ENCODE measurements around the gene MTRF1L. TPM values are rescaled to one million over a fixed set of nuclear protein-coding genes. Genes with fewer than 3 reads are reported as not detected.
A peak's percentile ranks its signal among the peaks of the same experiment; 100 is the strongest.
"Not testable (repeated sequence)": the region's sequence is repeated elsewhere in the genome, so short reads cannot be mapped to it uniquely, and the experiment has no call there.

The MTRF1L gene
- total RNA-seq, 2 experiments from 2014 or later = 16.9 to 20.1 TPM

DNA sequence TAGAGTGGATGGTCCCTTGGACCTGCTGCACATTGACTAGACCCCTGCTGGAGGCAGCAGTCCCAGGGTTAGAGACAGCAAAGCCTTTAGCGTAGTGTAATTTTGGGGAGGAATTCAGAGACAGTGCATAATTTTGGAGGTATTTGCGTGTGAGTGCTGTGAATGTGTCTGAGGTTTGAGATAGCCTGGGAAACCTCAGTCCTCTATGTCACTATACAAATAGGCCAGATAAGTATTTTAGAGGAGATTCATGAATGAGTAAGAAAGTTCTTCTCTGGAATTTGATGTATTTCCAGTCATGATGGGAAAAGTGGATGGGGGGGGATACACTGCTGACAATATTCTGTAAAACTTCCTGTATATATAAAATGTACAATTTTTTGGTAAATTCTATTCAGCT, 25.8 kb upstream of the MTRF1L start:
- Mint-ChIP-seq H3K4me3 (no peak overlapping the region), H3K27me3 (peaks cover 19% of the 10 kb centered on the region), H3K9me3 (no peaks in the 10 kb centered on the region), H3K4me1 (ENCODE audit: low read depth) (peaks cover 5% of the 10 kb centered on the region), H3K27ac (no peak overlapping the region), H3K36me3 (no peaks in the 10 kb centered on the region)
- POLR2A ChIA-PET = no interaction called here
- intact Hi-C loops (cut with micrococcal nuclease) = no loop called here
- DNase-seq = no peak
- CTCF ChIA-PET = no interaction called here

DNA sequence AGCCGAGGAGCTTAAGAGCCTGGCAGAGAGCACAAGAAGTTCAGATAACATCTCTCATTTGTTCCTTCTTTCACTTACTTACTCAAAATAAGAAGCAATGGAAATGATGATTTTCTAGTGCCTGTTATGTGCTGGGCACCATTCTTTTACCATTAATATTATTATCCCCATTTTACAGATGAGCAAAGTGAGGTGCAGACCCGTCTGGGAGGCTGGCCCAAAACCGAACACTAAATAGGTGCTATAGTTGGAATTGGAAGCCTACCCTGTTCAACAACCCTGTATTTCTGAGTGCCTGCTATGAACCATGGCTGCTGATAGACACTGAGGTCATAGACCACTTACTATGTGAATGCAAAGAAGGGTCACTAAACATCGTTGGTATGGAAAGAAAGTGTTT, 25.0 kb upstream of the MTRF1L start:
- no peaks in the 10 kb centered on the region for H3K9me3 Mint-ChIP-seq
- DNase-seq = no peak
- no peak overlapping the region for H3K4me3 Mint-ChIP-seq
- no peak overlapping the region for H3K27ac Mint-ChIP-seq
- intact Hi-C loops (cut with micrococcal nuclease) = no loop called here
- H3K4me1 Mint-ChIP-seq (ENCODE audit: low read depth) = peaks cover 5% of the 10 kb centered on the region
- H3K36me3 Mint-ChIP-seq = no peaks in the 10 kb centered on the region
- CTCF ChIA-PET = interaction anchor here (1.0 kb wide), 1 partner anchor 73 kb away, joined by 4 read pairs; no protein-coding TSS in a partner anchor
- POLR2A ChIA-PET = no interaction called here
- peaks cover 19% of the 10 kb centered on the region for H3K27me3 Mint-ChIP-seq

DNA sequence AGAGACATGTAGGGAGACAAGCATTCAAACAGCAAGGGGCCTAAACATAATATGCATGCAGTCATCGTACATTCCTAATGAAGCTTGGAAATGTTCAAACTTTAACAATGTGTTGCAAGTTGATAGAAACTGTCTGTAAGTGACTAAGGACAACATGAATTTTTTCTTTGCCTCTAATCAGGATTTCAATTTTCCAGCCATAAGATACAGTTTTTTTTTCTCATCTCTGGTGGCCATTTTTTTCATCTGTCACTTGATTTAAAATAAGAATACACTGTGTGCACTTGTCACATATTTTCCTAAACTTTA, 22.2 kb upstream of the MTRF1L start:
- no peak overlapping the region for H3K27ac Mint-ChIP-seq
- H3K36me3 Mint-ChIP-seq = no peaks in the 10 kb centered on the region
- ChIA-PET POLR2A (no interaction called here), CTCF (interaction anchor here (0.5 to 2.2 kb wide), 8 partner anchors 8 to 223 kb away, joined by 3 to 10 read pairs (median 4); no protein-coding TSS in a partner anchor)
- H3K4me1 Mint-ChIP-seq (ENCODE audit: low read depth) = peaks cover 5% of the 10 kb centered on the region
- DNase-seq = no peak
- no peaks in the 10 kb centered on the region for H3K9me3 Mint-ChIP-seq
- intact Hi-C loops (cut with micrococcal nuclease) = loop anchor here (1.0 to 2.0 kb wide), 4 partner anchors 22 to 160 kb away; partner anchors contain the start of genes FBXO5 and MTRF1L
- H3K4me3 Mint-ChIP-seq = no peak overlapping the region
- peaks cover 14% of the 10 kb centered on the region for H3K27me3 Mint-ChIP-seq

DNA sequence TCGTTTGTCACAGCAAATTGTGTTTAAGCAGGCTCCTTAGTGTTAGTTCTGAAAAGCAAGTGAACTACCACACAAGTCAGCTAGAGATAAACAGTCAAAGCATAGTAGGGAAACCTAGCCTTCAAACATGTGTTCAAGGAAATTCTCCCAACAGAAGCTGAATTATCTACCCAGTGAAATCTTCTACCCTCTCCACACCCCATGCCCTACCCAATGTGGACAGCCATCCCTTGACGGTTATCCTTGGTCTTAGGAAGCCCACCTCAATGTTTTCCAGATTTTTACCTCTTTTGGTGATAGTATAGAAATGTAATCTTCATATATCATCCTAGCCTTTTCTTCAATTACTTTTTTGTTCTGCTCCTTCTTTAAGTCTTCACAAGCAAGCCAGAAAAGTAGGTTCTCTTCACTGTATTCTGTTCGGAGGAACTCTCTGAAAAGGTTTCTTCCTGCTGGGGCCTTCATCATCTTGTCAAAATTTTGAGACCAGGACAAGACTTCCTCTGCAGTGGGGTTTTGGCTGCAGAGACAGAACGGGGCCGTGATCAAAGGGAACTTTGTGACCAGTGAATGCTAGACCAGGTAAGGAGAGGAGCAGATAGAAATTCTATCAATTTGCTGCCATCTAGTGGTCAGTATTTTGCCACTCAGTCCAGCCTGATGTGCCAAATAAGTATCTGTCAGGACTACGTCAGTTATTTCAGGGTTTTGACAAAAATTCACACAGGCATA, 21.6 kb upstream of the MTRF1L start:
- peak; percentile 41 for DNase-seq
- H3K4me1 Mint-ChIP-seq (ENCODE audit: low read depth) = peaks cover 5% of the 10 kb centered on the region
- CTCF ChIA-PET = interaction anchor here (0.8 to 2.2 kb wide), 8 partner anchors 10 to 161 kb away, joined by 3 to 10 read pairs (median 3); no protein-coding TSS in a partner anchor
- peaks cover 14% of the 10 kb centered on the region for H3K27me3 Mint-ChIP-seq
- no peaks in the 10 kb centered on the region for H3K36me3 Mint-ChIP-seq
- H3K9me3 Mint-ChIP-seq = peaks cover 3% of the 10 kb centered on the region
- POLR2A ChIA-PET = no interaction called here
- intact Hi-C loops (cut with micrococcal nuclease) = loop anchor here (1.0 to 2.0 kb wide), 4 partner anchors 22 to 160 kb away; partner anchors contain the start of genes FBXO5 and MTRF1L
- no peak overlapping the region for H3K27ac Mint-ChIP-seq
- no peak overlapping the region for H3K4me3 Mint-ChIP-seq

DNA sequence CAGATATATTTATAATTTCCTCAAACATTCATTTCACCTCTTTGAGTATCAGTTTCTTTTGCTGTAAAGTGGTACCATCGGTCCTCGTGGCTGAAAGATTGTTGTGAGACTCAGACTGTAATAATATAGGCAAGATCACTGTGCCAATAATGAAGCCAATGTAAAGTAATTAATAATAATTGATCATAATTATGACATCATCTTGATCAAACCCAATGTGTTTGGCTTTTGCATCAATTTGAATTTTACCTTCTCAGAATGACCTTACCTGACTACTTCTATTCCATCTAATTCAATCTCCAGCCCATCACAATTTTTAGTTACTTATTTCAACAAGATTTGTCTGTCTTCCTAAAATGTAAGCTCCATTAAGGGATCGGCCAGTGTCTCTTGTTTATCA, 15.8 kb upstream of the MTRF1L start:
- H3K27me3 Mint-ChIP-seq = peaks cover 18% of the 10 kb centered on the region
- H3K9me3 Mint-ChIP-seq = peaks cover 3% of the 10 kb centered on the region
- no peak for DNase-seq
- CTCF ChIA-PET = interaction anchor here (0.8 kb wide), 1 partner anchor 70 kb away, joined by 3 read pairs; no protein-coding TSS in a partner anchor
- intact Hi-C loops (cut with micrococcal nuclease) = no loop called here
- H3K4me1 Mint-ChIP-seq (ENCODE audit: low read depth) = no peaks in the 10 kb centered on the region
- no peak overlapping the region for H3K4me3 Mint-ChIP-seq
- H3K36me3 Mint-ChIP-seq = no peaks in the 10 kb centered on the region
- POLR2A ChIA-PET = no interaction called here
- no peak overlapping the region for H3K27ac Mint-ChIP-seq

DNA sequence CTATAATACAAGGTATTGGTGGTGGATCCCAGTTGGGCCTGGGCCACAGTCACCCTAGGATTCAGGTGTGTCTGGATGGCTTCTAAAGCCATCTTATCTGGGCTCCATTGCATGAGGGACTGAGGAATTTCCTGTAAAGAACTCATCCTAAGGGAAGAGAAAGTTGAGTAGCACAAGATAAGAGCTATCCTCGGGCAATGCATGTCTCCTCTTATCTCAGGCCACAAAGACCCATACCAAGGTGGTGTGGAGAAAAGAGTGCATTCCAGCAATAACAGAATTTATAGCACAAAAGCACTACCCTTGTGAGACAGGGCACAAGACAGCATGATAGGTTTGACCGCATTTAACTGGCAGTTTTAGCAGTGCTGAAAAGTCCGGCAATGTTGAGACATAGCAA, 14.3 kb upstream of the MTRF1L start:
- DNase-seq = no peak
- Mint-ChIP-seq H3K4me1 (ENCODE audit: low read depth) (no peaks in the 10 kb centered on the region), H3K36me3 (no peaks in the 10 kb centered on the region), H3K9me3 (peaks cover 3% of the 10 kb centered on the region), H3K27me3 (peaks cover 22% of the 10 kb centered on the region), H3K4me3 (no peak overlapping the region), H3K27ac (no peak overlapping the region)
- intact Hi-C loops (cut with micrococcal nuclease) = no loop called here
- ChIA-PET POLR2A (no interaction called here), CTCF (no interaction called here)

DNA sequence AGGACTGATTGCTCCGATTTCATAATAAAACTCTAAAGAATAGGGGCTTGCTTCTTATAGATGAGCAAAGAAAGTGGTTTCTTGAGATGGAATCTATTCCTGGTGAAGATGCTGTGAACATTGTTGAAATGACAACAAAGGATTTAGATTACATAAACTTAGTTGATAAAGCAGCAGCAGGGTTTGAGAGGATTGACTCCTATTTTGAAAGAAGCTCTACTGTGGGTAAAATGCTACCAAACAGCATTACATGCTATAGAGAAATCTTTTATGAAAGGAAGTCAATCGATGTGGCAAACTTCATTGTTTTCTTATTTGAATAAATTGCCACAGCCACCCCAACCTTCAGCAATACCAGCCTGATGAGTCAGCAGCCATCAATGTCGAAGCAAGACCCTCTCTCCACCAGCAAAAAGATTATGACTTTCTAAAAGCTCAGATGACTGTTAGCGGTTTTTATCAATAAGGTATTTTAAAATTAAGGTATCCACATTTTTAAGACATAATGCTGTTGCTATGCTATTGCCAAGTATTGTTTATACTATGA, 12.7 kb upstream of the MTRF1L start:
- ChIA-PET POLR2A (no interaction called here), CTCF (no interaction called here)
- Mint-ChIP-seq H3K27ac (no peak overlapping the region), H3K9me3 (peaks cover 3% of the 10 kb centered on the region), H3K4me3 (no peak overlapping the region), H3K4me1 (ENCODE audit: low read depth) (no peaks in the 10 kb centered on the region), H3K27me3 (peaks cover 24% of the 10 kb centered on the region), H3K36me3 (no peaks in the 10 kb centered on the region)
- DNase-seq = no peak
- intact Hi-C loops (cut with micrococcal nuclease) = no loop called here

DNA sequence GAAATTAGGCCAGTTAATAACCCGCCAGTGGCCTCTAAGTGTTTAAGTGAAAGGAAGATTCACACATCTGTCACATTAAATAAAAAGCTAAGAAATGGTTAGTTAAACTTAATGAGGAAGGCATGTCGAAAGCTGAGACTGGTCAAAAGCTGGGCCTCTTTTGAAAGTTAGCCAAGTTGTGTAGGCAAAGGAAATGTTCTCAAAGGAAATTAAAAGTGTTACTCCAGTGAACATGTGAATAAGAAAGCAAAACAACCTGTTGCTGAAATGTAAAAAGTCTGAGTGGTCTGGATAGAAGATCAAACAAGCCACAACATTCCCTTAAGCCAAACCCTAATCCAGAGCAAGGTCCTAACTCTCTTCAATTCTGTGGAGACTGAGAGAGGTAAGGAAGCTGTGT, 10.9 kb upstream of the MTRF1L start:
- no peak overlapping the region for H3K4me3 Mint-ChIP-seq
- no peak for DNase-seq
- H3K4me1 Mint-ChIP-seq (ENCODE audit: low read depth) = no peaks in the 10 kb centered on the region
- H3K9me3 Mint-ChIP-seq = no peaks in the 10 kb centered on the region
- intact Hi-C loops (cut with micrococcal nuclease) = no loop called here
- no peak overlapping the region for H3K27ac Mint-ChIP-seq
- H3K36me3 Mint-ChIP-seq = no peaks in the 10 kb centered on the region
- peaks cover 24% of the 10 kb centered on the region for H3K27me3 Mint-ChIP-seq
- CTCF ChIA-PET = interaction anchor here (1.1 kb wide), 1 partner anchor 10 kb away, joined by 3 read pairs; no protein-coding TSS in a partner anchor
- POLR2A ChIA-PET = no interaction called here

DNA sequence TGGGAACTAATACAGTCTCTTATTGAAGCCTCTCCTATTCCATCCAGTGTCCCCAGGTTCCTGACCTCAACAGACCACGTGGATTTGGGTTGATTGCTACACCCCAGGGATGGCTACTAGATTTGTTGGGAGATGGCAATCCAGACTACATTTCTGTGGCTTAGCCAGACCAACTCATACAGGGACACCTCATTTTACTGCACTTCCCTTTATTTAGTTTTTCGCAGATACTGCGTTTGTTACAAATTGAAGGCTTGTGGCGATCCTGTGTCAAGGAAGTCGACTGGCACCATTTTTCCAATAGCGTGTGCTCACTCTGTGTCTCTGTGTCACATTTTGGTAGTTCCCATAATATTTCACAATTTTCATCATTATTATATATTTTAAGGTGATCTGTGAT, 10.3 kb upstream of the MTRF1L start:
- Mint-ChIP-seq H3K4me3 (no peak overlapping the region), H3K27me3 (peaks cover 21% of the 10 kb centered on the region), H3K27ac (no peak overlapping the region), H3K36me3 (no peaks in the 10 kb centered on the region), H3K4me1 (ENCODE audit: low read depth) (no peaks in the 10 kb centered on the region), H3K9me3 (no peaks in the 10 kb centered on the region)
- DNase-seq = no peak
- intact Hi-C loops (cut with micrococcal nuclease) = no loop called here
- ChIA-PET CTCF (no interaction called here), POLR2A (no interaction called here)

DNA sequence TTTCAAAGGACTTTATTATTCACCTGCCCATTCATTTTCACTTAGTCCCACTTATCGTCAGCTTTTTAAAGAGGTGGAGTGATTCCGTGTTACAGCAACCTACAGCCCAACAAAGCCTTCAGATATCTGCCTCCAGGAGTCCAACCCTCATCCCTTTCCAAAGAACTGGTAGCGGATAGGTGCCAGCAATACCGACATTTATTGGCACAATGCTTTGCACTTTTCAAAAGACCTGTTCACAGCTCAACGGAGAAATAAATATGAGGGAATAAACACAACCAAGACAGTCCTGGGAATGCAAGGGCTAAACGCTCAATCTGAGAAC, 819 bp upstream of the MTRF1L start:
- intact Hi-C loops (cut with micrococcal nuclease) = loop anchor here (1.0 to 5.0 kb wide), 2 partner anchors 22 to 821 kb away; no protein-coding TSS in a partner anchor
- Mint-ChIP-seq H3K27me3 (no peaks in the 10 kb centered on the region), H3K4me3 (peak overlapping the region; percentile 98), H3K4me1 (ENCODE audit: low read depth) (peaks cover 30% of the 10 kb centered on the region), H3K9me3 (peaks cover 5% of the 10 kb centered on the region), H3K36me3 (peaks cover 18% of the 10 kb centered on the region), H3K27ac (peak overlapping the region; percentile 98)
- ChIA-PET POLR2A (interaction anchor here (0.8 kb wide), 1 partner anchor 21 kb away, joined by 3 read pairs; the partner anchor contains the start of gene FBXO5), CTCF (no interaction called here)
- no peak for DNase-seq

DNA sequence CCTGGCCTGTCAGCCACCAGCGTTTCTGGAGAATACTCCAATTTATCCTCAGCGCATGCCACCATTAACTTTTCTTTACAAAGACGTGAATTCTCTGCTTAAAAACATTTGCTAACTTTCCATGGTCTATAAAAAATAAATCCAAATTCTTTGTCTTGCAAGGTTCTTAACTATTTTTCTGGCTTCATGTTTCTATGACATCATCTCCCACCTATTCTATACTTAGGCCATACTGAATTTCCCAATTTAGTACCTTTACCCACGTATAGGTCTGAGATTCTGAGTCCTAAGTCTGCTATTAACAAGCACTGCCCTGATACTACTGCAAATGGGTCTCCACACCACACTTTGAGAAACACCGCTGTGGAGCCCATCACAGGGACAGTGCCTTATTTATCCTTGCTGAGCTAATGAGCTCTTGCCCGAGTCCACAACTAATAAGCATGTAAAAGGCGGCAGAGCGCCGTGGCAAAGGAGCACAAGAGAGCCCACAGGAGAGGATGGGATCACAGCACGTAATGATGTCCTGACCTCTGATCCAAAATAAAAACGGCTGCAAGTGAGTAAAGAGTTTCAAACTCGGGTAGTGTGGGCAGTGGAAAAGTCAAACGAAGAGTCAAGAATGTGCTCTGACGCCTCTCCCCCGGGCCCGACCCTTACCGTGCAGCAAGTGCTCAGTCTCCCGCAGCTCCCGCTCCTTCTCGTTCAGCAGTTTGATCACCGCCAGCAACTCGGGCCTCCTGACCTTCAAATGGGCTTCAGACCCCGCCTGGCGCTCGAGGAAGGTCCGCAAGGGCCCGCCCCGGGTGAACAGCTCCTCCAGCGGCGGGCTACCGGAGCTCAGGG, 519 bp downstream of the MTRF1L start:
- CTCF ChIA-PET = no interaction called here
- POLR2A ChIA-PET = interaction anchor here (1.4 to 2.7 kb wide), 2 partner anchors 17 to 19 kb away, joined by 4 to 9 read pairs; partner anchors contain the start of gene FBXO5
- H3K9me3 Mint-ChIP-seq = peaks cover 5% of the 10 kb centered on the region
- H3K4me3 Mint-ChIP-seq = peak overlapping the region; percentile 98
- H3K27me3 Mint-ChIP-seq = no peaks in the 10 kb centered on the region
- H3K36me3 Mint-ChIP-seq = peaks cover 24% of the 10 kb centered on the region
- H3K27ac Mint-ChIP-seq = peak overlapping the region; percentile 90
- DNase-seq = peak; percentile 46
- intact Hi-C loops (cut with micrococcal nuclease) = loop anchor here (1.0 to 5.0 kb wide), 2 partner anchors 22 to 820 kb away; no protein-coding TSS in a partner anchor
- H3K4me1 Mint-ChIP-seq (ENCODE audit: low read depth) = peaks cover 36% of the 10 kb centered on the region

DNA sequence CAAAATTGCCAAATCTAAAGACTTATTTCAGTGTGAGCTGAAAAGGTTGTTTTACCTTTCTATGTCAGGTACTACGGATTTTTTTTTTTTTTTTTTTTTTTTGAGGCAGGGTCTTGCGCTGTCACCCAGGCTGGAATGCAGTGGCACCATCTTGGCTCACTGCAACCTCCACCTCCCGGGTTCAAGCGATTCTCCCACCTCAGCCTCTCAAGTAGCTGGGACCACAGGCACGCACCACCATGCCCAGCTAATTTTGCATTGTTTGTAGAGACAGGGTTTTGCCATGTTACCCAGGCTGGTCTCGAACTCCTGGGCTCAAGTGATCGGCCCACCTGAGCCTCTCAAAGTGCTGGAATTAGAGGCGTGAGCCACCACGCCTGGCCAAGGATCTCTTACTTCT, 1.7 kb downstream of the MTRF1L start:
- CTCF ChIA-PET = interaction anchor here (0.9 to 1.2 kb wide), 2 partner anchors 10 to 18 kb away, joined by 3 read pairs; partner anchors contain the start of gene FBXO5
- POLR2A ChIA-PET = interaction anchor here (0.6 to 2.7 kb wide), 3 partner anchors 16 to 1981 kb away, joined by 4 to 9 read pairs (median 4); partner anchors contain the start of gene FBXO5
- peak overlapping the region; percentile 98 for H3K4me3 Mint-ChIP-seq
- not testable (repeated sequence) for DNase-seq, H3K9me3 Mint-ChIP-seq, H3K27me3 Mint-ChIP-seq
- H3K4me1 Mint-ChIP-seq (ENCODE audit: low read depth) = peaks cover 48% of the 10 kb centered on the region
- peaks cover 33% of the 10 kb centered on the region for H3K36me3 Mint-ChIP-seq
- intact Hi-C loops (cut with micrococcal nuclease) = loop anchor here (5.0 kb wide), 1 partner anchor 818 kb away; no protein-coding TSS in a partner anchor
- peak overlapping the region; percentile 20 for H3K27ac Mint-ChIP-seq
